Breast epithelium (tissue), 4 donors: ENCODE results near the gene NUDC. TPM values are rescaled to one million over a fixed set of nuclear protein-coding genes. Genes with fewer than 3 reads are reported as not detected.

ENCODE experiments used
- DNase-seq, 2 donors: peaks; one replicate each; pipeline ENCODE4 v3.0.0-alpha.2; 2019; ENCODE audit warnings: low spot score in 2 of 2
- H3K27ac ChIP-seq, 2 donors: fragments of 200-600 bp; sonication (generic) in 1 of 2; one replicate each; pipeline ENCODE4 v1.5.1; 2016 to 2019; ENCODE audit warnings: mild to moderate bottlenecking in 1 of 2
- H3K27me3 ChIP-seq, 2 donors: fragments of 200-600 bp; sonication (generic) in 1 of 2; one replicate each; pipeline versions ENCODE4 v1.5.1 to v1.6.0; 2017 to 2019; ENCODE audit warnings: control low read depth in 1 of 2, mild to moderate bottlenecking in 1 of 2
- H3K36me3 ChIP-seq: fragments of 200-600 bp; one replicate; pipeline ENCODE4 v1.5.1; 2019
- H3K4me1 ChIP-seq, 2 donors: fragments of 200-600 bp; sonication (generic); one replicate each; pipeline ENCODE4 v1.5.1; 2016 to 2019; ENCODE audit warnings: control low read depth in 1 of 2
- H3K4me3 ChIP-seq, 3 donors: fragments of 200-600 bp; sonication (generic); 1 replicate in 2 of 3; 2 replicates in 1 of 3; pipeline ENCODE4 v1.5.1; 2016 to 2019; ENCODE audit warnings: mild to moderate bottlenecking in 3 of 3, moderate library complexity in 2 of 3
- H3K9me3 ChIP-seq, 2 donors: fragments of 200-600 bp; sonication (generic) in 1 of 2; one replicate each; pipeline ENCODE4 v1.5.1; 2016 to 2019; ENCODE audit warnings: control low read depth in 1 of 2
- POLR2A ChIP-seq: fragments of 450-650 bp; IDR thresholded peaks from one replicate; pipeline ENCODE4 v1.6.1; 2016; ENCODE audit warnings: antibody characterized with exemption, mild to moderate bottlenecking, moderate library complexity
- POLR2AphosphoS5 ChIP-seq, 3 donors: sonication (generic); formaldehyde crosslinking; IDR thresholded peaks; one replicate each; pipeline ENCODE4 v1.6.1; 2017; ENCODE audit warnings: antibody characterized with exemption in 3 of 3
- intact Hi-C: fragments of 100-400 bp; cut with DNase I; formaldehyde crosslinking; loops from one replicate; pipeline ENCODE4 v1.15.1; 2023; ENCODE audit warnings: low total_unique reads
- total RNA-seq, 3 donors: library from RNA; depleted of rRNA; stranded (reverse); fragments of >200 nt; gene quantifications; one replicate each; pipeline ENCODE4 v1.1.0, GENCODE V29; 2016
- TF ChIP-seq, protein P1 (sequence below), 3 donors: fragments of 450-650 bp; IDR thresholded peaks; one replicate each; pipeline ENCODE4 v1.5.1; 2016 to 2017; ENCODE audit warnings: antibody characterized with exemption in 3 of 3, mild to moderate bottlenecking in 3 of 3, moderate library complexity in 3 of 3

NUDC gene
- total RNA-seq, 3 donors from 2014 or later: 47.9 to 51.5 (median 49.4) TPM

- no peaks in the 10 kb centered on the region for H3K27me3 ChIP-seq
- intact Hi-C loops: no loop called here
Observed at GRCh38 chr1:26965628-26966027, 44.1 kb downstream of the NUDC start.

GRCh38 chr1:26970810-26971209 is 49.3 kb downstream of the NUDC start:
- Histone ChIP-seq H3K36me3 (no peaks in the 10 kb centered on the region), H3K4me1 (no peaks in the 10 kb centered on the region), H3K4me3 (no peak overlapping the region), H3K27ac (no peak overlapping the region), H3K27me3 (no peaks in the 10 kb centered on the region), H3K9me3 (no peaks in the 10 kb centered on the region)
- DNase-seq: no peak
- intact Hi-C loops: no loop called here
- no peak for TF ChIP-seq POLR2AphosphoS5 (IDR thresholded peaks at IDR 0.05)
- TF ChIP-seq POLR2A: no peak
- TF ChIP-seq, protein P1, sequence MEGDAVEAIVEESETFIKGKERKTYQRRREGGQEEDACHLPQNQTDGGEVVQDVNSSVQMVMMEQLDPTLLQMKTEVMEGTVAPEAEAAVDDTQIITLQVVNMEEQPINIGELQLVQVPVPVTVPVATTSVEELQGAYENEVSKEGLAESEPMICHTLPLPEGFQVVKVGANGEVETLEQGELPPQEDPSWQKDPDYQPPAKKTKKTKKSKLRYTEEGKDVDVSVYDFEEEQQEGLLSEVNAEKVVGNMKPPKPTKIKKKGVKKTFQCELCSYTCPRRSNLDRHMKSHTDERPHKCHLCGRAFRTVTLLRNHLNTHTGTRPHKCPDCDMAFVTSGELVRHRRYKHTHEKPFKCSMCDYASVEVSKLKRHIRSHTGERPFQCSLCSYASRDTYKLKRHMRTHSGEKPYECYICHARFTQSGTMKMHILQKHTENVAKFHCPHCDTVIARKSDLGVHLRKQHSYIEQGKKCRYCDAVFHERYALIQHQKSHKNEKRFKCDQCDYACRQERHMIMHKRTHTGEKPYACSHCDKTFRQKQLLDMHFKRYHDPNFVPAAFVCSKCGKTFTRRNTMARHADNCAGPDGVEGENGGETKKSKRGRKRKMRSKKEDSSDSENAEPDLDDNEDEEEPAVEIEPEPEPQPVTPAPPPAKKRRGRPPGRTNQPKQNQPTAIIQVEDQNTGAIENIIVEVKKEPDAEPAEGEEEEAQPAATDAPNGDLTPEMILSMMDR (IDR thresholded peaks at IDR 0.05): no peak

More at GRCh38 chr1:26965628-26966027, 44.1 kb downstream of the NUDC start:
- TF ChIP-seq POLR2A: no peak
- TF ChIP-seq, protein P1 (IDR thresholded peaks at IDR 0.05): no peak
- Histone ChIP-seq H3K9me3 (no peaks in the 10 kb centered on the region), H3K27ac (no peak overlapping the region), H3K36me3 (no peaks in the 10 kb centered on the region), H3K4me3 (no peak overlapping the region), H3K4me1 (peaks cover 0 to 4% of the 10 kb centered on the region in 2 donors)
- DNase-seq: no peak

DNA sequence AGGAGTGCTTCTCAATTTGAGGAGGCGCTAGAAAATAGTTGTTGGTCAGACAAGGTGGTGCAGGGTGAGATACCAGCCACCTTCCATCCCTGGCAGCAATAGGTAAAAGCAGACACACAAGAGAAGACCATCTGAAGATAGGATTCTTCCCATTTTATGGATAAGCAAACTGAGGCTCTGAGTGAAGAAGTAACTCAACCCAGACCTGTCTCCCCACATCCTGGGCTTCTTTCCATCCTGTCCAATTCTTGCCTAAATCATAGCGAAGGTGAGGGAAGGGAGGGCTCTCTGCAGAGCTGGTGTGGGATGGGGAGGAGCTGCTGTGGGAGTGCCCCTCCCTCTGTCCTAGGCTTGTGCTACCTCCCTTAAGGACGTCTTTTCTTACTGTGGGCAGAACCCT is 50.0 kb downstream of the NUDC start:
- H3K27ac ChIP-seq: no peak overlapping the region
- H3K36me3 ChIP-seq: no peaks in the 10 kb centered on the region
- no peak for DNase-seq
- intact Hi-C loops: no loop called here
- no peaks in the 10 kb centered on the region for H3K9me3 ChIP-seq
- no peaks in the 10 kb centered on the region for H3K27me3 ChIP-seq
- no peak overlapping the region for H3K4me3 ChIP-seq
- H3K4me1 ChIP-seq: no peaks in the 10 kb centered on the region
- TF ChIP-seq, protein P1 (IDR thresholded peaks at IDR 0.05): no peak
- TF ChIP-seq POLR2AphosphoS5 (IDR thresholded peaks at IDR 0.05): no peak
- no peak for TF ChIP-seq POLR2A

- no peaks in the 10 kb centered on the region for H3K36me3 ChIP-seq
- TF ChIP-seq, protein P1 (IDR thresholded peaks at IDR 0.05): no peak
- TF ChIP-seq POLR2AphosphoS5 (IDR thresholded peaks at IDR 0.05) (no peak), POLR2A (no peak)
- no peak for DNase-seq
- H3K27me3 ChIP-seq: no peaks in the 10 kb centered on the region
- intact Hi-C loops: no loop called here
- no peak overlapping the region for H3K4me3 ChIP-seq
- no peak overlapping the region for H3K27ac ChIP-seq
- H3K9me3 ChIP-seq: no peaks in the 10 kb centered on the region
- H3K4me1 ChIP-seq: no peaks in the 10 kb centered on the region
Observed at GRCh38 chr1:26972390-26972789, 50.8 kb downstream of the NUDC start.

- DNase-seq: no peak
- H3K36me3 ChIP-seq: no peaks in the 10 kb centered on the region
- no peak for TF ChIP-seq POLR2A
- TF ChIP-seq, protein P1 (IDR thresholded peaks at IDR 0.05): no peak
- no peak for TF ChIP-seq POLR2AphosphoS5 (IDR thresholded peaks at IDR 0.05)
- H3K4me3 ChIP-seq: no peak overlapping the region
- H3K4me1 ChIP-seq: no peaks in the 10 kb centered on the region
- no peaks in the 10 kb centered on the region for H3K9me3 ChIP-seq
- no peaks in the 10 kb centered on the region for H3K27me3 ChIP-seq
- no peak overlapping the region for H3K27ac ChIP-seq
- intact Hi-C loops: no loop called here
Observed at GRCh38 chr1:26972821-26973220, 51.3 kb downstream of the NUDC start.
